ENCODE results near the gene COMMD6.

COMMD6 gene

GRCh38 chr13:75521956-75522355 is 15.7 kb downstream of the COMMD6 start:
- DNase-seq (ENCODE audit: low spot score) = no peak

- no peak for DNase-seq (ENCODE audit: low spot score)
Measured at GRCh38 chr13:75518439-75519088, 19.1 kb downstream of the COMMD6 start.

- no peak for DNase-seq (ENCODE audit: low spot score)
Measured at GRCh38 chr13:75514080-75514995, 23.3 kb downstream of the COMMD6 start.

GRCh38 chr13:75513271-75513670 is 24.4 kb downstream of the COMMD6 start:
- peak; percentile 17 for DNase-seq (ENCODE audit: low spot score)

GRCh38 chr13:75512253-75512652 is 25.4 kb downstream of the COMMD6 start:
- peak; percentile 80 for DNase-seq (ENCODE audit: low spot score)

GRCh38 chr13:75511051-75511625 is 26.5 kb downstream of the COMMD6 start:
- no peak for DNase-seq (ENCODE audit: low spot score)

GRCh38 chr13:75508002-75508548 is 29.6 kb downstream of the COMMD6 start:
- DNase-seq (ENCODE audit: low spot score) = no peak

- DNase-seq (ENCODE audit: low spot score) = peak; percentile 40
Measured at GRCh38 chr13:75507027-75508001, 30.3 kb downstream of the COMMD6 start.

GRCh38 chr13:75506018-75506417 is 31.6 kb downstream of the COMMD6 start:
- DNase-seq (ENCODE audit: low spot score) = no peak

- DNase-seq (ENCODE audit: low spot score) = peak; percentile 72
Measured at GRCh38 chr13:75505327-75505726, 32.3 kb downstream of the COMMD6 start.

GRCh38 chr13:75495938-75496337 is 41.7 kb downstream of the COMMD6 start:
- no peak for DNase-seq (ENCODE audit: low spot score)

- DNase-seq (ENCODE audit: low spot score) = no peak
Measured at GRCh38 chr13:75494491-75494890, 43.1 kb downstream of the COMMD6 start.

GRCh38 chr13:75493156-75493555 is 44.5 kb downstream of the COMMD6 start:
- DNase-seq (ENCODE audit: low spot score) = no peak

GRCh38 chr13:75492389-75492788 is 45.3 kb downstream of the COMMD6 start:
- no peak for DNase-seq (ENCODE audit: low spot score)

- DNase-seq (ENCODE audit: low spot score) = no peak
Measured at GRCh38 chr13:75491376-75491775, 46.3 kb downstream of the COMMD6 start.

- no peak for DNase-seq (ENCODE audit: low spot score)
Measured at GRCh38 chr13:75489502-75490263, 48.0 kb downstream of the COMMD6 start.

GRCh38 chr13:75486146-75487062 is 51.2 kb downstream of the COMMD6 start:
- no peak for DNase-seq (ENCODE audit: low spot score)

GRCh38 chr13:75485286-75486062 is 52.2 kb downstream of the COMMD6 start:
- no peak for DNase-seq (ENCODE audit: low spot score)

- DNase-seq (ENCODE audit: low spot score) = no peak
Measured at GRCh38 chr13:75482820-75483079, 54.9 kb downstream of the COMMD6 start.

Measured in pons (tissue), 1 donor.